Neural cell (in vitro differentiated cells): ENCODE results near the gene RASL11A. TPM values are rescaled to one million over a fixed set of nuclear protein-coding genes. Genes with fewer than 3 reads are reported as not detected.
"Not testable (repeated sequence)": the region's sequence is repeated elsewhere in the genome, so short reads cannot be mapped to it uniquely, and the experiment has no call there.

Experiments
- H2AFZ ChIP-seq: fragments of 200-600, 300-800 bp; sonication (generic), shearing (Covaris generic); 2 replicates; pipeline ENCODE4 v1.6.0; 2014; ENCODE audit warnings: low read depth, mild to moderate bottlenecking, antibody characterized with exemption, low read length, moderate library complexity
- H3F3A ChIP-seq: fragments of 200-600 bp; shearing (Covaris generic); 2 replicates; pipeline ENCODE4 v1.6.1; 2016; ENCODE audit warnings: mild to moderate bottlenecking, moderate library complexity, mixed read lengths, antibody characterized with exemption, low read length; ENCODE audit not compliant: insufficient read depth, poor library complexity, severe bottlenecking
- H3K27ac ChIP-seq: fragments of 200-600, 300-800 bp; sonication (generic), shearing (Covaris generic); 2 replicates; pipeline ENCODE4 v1.5.1; 2014; ENCODE audit warnings: mild to moderate bottlenecking, low read length, moderate library complexity
- H3K27me3 ChIP-seq: fragments of 300-800, 200-600 bp; sonication (generic), shearing (Covaris generic); 2 replicates; pipeline ENCODE4 v1.6.0; 2014; ENCODE audit warnings: mild to moderate bottlenecking, low read depth, low read length, moderate library complexity; ENCODE audit not compliant: insufficient read depth
- H3K36me3 ChIP-seq: fragments of 300-800, 200-600 bp; sonication (generic), shearing (Covaris generic); 2 replicates; pipeline ENCODE4 v1.5.1; 2014; ENCODE audit warnings: mild to moderate bottlenecking, antibody characterized with exemption, low read length, moderate library complexity; ENCODE audit not compliant: insufficient read depth
- H3K4me2 ChIP-seq: fragments of 300-800, 200-600 bp; sonication (generic), shearing (Covaris generic); 2 replicates; pipeline ENCODE4 v1.6.0; 2014; ENCODE audit warnings: mild to moderate bottlenecking, low read length
- H3K4me3 ChIP-seq: fragments of 300-800, 200-600 bp; sonication (generic), shearing (Covaris generic); 2 replicates; pipeline ENCODE4 v1.5.1; 2014; ENCODE audit warnings: mild to moderate bottlenecking, low read length, moderate library complexity
- H3K79me2 ChIP-seq: fragments of 200-600 bp; shearing (Covaris generic); replicated peaks from 2 replicates; pipeline ENCODE4 v1.6.0; 2014; ENCODE audit warnings: mild to moderate bottlenecking, low read length, moderate library complexity; ENCODE audit not compliant: insufficient read depth
- H3K9ac ChIP-seq: fragments of 300-800, 200-600 bp; sonication (generic), shearing (Covaris generic); 2 replicates; pipeline ENCODE4 v1.6.1; 2016; ENCODE audit warnings: mild to moderate bottlenecking, low read length, mixed read lengths
- H3K9me2 ChIP-seq: fragments of 200-600 bp; shearing (Covaris generic); 2 replicates; pipeline ENCODE4 v1.6.1; 2016; ENCODE audit warnings: mild to moderate bottlenecking, low read length, mixed read lengths; ENCODE audit not compliant: insufficient read depth
- H3K9me3 ChIP-seq: fragments of 200-600, 300-800 bp; sonication (generic), shearing (Covaris generic); 2 replicates; pipeline ENCODE4 v1.6.1; 2016; ENCODE audit warnings: mild to moderate bottlenecking, mixed run types, low read length, moderate library complexity, mixed read lengths
- H4K20me1 ChIP-seq: fragments of 200-600 bp; shearing (Covaris generic); 2 replicates; pipeline ENCODE4 v1.6.1; 2016; ENCODE audit warnings: mild to moderate bottlenecking, mixed run types; ENCODE audit not compliant: insufficient read depth
- EP300 ChIP-seq: fragments of 450-650 bp; conservative IDR thresholded peaks from 2 replicates; pipeline ENCODE4 v1.6.1; 2014; ENCODE audit warnings: antibody characterized with exemption, mild to moderate bottlenecking, moderate library complexity; ENCODE audit not compliant: poor library complexity, severe bottlenecking
- EZH2 ChIP-seq: fragments of 200-600, 300-800 bp; shearing (Covaris generic), sonication (generic); IDR thresholded peaks from 2 replicates; pipeline ENCODE4 v1.6.1; 2014; ENCODE audit warnings: antibody characterized with exemption, low read length, borderline replicate concordance, mild to moderate bottlenecking; ENCODE audit not compliant: insufficient read depth, poor library complexity, severe bottlenecking
- MXI1 ChIP-seq: fragments of 450-650 bp; conservative IDR thresholded peaks from 2 replicates; pipeline ENCODE4 v1.6.1; 2014; ENCODE audit warnings: antibody characterized with exemption, mild to moderate bottlenecking; ENCODE audit not compliant: poor library complexity, severe bottlenecking
- POLR2AphosphoS5 ChIP-seq: IDR thresholded peaks from 2 replicates; pipeline ENCODE4 v1.6.1; 2012
- RAD21 ChIP-seq: fragments of 450-650 bp; conservative IDR thresholded peaks from 2 replicates; pipeline ENCODE4 v1.6.1; 2014; ENCODE audit warnings: antibody characterized with exemption, mild to moderate bottlenecking, moderate library complexity
- SMC3 ChIP-seq: fragments of 450-650 bp; conservative IDR thresholded peaks from 2 replicates; pipeline ENCODE4 v1.6.1; 2014; ENCODE audit warnings: antibody characterized with exemption, mild to moderate bottlenecking, moderate library complexity; ENCODE audit not compliant: poor library complexity
- TAF1 ChIP-seq: IDR thresholded peaks from 2 replicates; pipeline ENCODE4 v1.6.1; 2012; ENCODE audit warnings: low read depth
- polyA plus RNA-seq: library from polyadenylated mRNA; depleted of rRNA; stranded (reverse); fragments of >200 nt; gene quantifications from 2 replicates; pipeline ENCODE4 v1.2.3, GENCODE V29; 2014
- TF ChIP-seq, protein P1 (sequence below): IDR thresholded peaks from 2 replicates; pipeline ENCODE4 v1.6.1; 2012; ENCODE audit warnings: borderline replicate concordance
- TF ChIP-seq, protein P2 (sequence below): fragments of 450-650 bp; IDR thresholded peaks from 2 replicates; pipeline ENCODE4 v1.5.1; 2014; ENCODE audit warnings: antibody characterized with exemption, mild to moderate bottlenecking, moderate library complexity; ENCODE audit not compliant: poor library complexity, severe bottlenecking

RASL11A gene
- polyA plus RNA-seq, 1 donor from 2014 or later: 1.7 TPM

DNA sequence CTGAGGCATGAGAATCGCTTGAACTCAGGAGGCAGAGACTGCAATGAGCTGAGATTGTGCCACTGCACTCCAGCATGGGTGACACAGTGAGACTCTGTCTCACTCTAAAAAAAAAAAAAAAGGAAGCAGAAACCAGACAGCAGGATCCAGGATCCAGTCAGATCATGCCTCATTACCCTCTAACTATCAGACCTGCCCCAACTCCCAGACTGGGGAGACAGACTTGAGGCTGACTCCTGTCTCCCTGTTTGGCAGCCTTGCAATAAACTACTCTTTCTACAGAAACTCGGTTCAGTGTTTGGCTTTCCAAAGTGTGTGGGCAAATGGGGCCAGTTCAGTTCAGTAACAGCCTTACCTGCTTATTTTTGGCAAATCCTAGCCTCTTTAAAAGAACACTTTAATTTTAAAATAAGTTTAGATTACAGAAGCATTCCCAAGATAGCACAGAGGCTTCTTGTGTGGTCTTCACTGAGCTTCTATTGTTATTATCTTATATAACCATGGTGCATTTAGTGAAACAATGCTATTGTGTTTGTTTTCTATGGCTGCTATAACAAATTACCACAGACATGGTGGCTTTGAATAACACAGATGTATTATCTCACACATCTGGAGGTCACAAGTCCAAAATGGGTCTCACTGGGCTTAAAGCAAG is 18.5 kb downstream of the RASL11A start:
- no peak overlapping the region for H3K9ac ChIP-seq
- no peak overlapping the region for H3K27ac ChIP-seq
- H3K4me3 ChIP-seq: no peak overlapping the region

DNA sequence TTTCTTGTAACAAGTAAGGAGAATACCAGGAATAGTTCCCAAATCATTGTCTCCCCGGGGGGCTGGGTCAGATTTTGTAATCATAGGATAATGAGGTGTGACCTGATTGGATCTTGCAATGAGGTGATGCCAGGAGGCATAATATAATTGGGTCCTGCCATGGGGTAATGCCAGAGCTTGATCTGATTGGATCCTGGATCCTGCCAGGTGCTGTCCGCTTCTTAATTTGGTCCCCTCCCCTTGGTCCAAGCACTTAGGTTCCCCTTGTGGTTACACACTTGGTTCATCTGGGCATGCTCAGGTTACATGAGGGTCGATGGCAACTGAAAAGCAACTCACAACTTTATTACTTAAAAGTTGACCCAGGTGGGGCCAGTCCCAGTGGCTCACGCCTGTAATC is 20.1 kb downstream of the RASL11A start:
- Histone ChIP-seq H3K27ac (no peak overlapping the region), H3K9me2 (no peaks in the 10 kb centered on the region), H4K20me1 (no peaks in the 10 kb centered on the region), H3K79me2 (no peaks in the 10 kb centered on the region), H3K9me3 (no peaks in the 10 kb centered on the region), H2AFZ (no peak overlapping the region), H3F3A (no peaks in the 10 kb centered on the region), H3K27me3 (no peaks in the 10 kb centered on the region), H3K9ac (no peak overlapping the region), H3K36me3 (no peaks in the 10 kb centered on the region), H3K4me2 (no peak overlapping the region), H3K4me3 (no peak overlapping the region)
- TF ChIP-seq SMC3 (no peak), MXI1 (no peak), POLR2AphosphoS5 (no peak), EZH2 (no peak), EP300 (no peak), TAF1 (no peak), RAD21 (no peak)
- TF ChIP-seq, protein P1, sequence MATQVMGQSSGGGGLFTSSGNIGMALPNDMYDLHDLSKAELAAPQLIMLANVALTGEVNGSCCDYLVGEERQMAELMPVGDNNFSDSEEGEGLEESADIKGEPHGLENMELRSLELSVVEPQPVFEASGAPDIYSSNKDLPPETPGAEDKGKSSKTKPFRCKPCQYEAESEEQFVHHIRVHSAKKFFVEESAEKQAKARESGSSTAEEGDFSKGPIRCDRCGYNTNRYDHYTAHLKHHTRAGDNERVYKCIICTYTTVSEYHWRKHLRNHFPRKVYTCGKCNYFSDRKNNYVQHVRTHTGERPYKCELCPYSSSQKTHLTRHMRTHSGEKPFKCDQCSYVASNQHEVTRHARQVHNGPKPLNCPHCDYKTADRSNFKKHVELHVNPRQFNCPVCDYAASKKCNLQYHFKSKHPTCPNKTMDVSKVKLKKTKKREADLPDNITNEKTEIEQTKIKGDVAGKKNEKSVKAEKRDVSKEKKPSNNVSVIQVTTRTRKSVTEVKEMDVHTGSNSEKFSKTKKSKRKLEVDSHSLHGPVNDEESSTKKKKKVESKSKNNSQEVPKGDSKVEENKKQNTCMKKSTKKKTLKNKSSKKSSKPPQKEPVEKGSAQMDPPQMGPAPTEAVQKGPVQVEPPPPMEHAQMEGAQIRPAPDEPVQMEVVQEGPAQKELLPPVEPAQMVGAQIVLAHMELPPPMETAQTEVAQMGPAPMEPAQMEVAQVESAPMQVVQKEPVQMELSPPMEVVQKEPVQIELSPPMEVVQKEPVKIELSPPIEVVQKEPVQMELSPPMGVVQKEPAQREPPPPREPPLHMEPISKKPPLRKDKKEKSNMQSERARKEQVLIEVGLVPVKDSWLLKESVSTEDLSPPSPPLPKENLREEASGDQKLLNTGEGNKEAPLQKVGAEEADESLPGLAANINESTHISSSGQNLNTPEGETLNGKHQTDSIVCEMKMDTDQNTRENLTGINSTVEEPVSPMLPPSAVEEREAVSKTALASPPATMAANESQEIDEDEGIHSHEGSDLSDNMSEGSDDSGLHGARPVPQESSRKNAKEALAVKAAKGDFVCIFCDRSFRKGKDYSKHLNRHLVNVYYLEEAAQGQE: no peak
- TF ChIP-seq, protein P2, sequence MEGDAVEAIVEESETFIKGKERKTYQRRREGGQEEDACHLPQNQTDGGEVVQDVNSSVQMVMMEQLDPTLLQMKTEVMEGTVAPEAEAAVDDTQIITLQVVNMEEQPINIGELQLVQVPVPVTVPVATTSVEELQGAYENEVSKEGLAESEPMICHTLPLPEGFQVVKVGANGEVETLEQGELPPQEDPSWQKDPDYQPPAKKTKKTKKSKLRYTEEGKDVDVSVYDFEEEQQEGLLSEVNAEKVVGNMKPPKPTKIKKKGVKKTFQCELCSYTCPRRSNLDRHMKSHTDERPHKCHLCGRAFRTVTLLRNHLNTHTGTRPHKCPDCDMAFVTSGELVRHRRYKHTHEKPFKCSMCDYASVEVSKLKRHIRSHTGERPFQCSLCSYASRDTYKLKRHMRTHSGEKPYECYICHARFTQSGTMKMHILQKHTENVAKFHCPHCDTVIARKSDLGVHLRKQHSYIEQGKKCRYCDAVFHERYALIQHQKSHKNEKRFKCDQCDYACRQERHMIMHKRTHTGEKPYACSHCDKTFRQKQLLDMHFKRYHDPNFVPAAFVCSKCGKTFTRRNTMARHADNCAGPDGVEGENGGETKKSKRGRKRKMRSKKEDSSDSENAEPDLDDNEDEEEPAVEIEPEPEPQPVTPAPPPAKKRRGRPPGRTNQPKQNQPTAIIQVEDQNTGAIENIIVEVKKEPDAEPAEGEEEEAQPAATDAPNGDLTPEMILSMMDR: no peak

More for the DNA sequence above, 18.5 kb downstream of the RASL11A start:
- no peak for TF ChIP-seq SMC3
- no peak for TF ChIP-seq TAF1
- TF ChIP-seq, protein P2: no peak
- TF ChIP-seq RAD21: no peak
- TF ChIP-seq POLR2AphosphoS5: no peak
- no peak for TF ChIP-seq EP300
- no peak for TF ChIP-seq MXI1
- TF ChIP-seq, protein P1: no peak
- Histone ChIP-seq H3K9me3 (no peaks in the 10 kb centered on the region), H3K9me2 (no peaks in the 10 kb centered on the region), H3F3A (no peaks in the 10 kb centered on the region), H3K4me2 (no peak overlapping the region), H3K79me2 (no peaks in the 10 kb centered on the region), H3K27me3 (no peaks in the 10 kb centered on the region), H2AFZ (no peak overlapping the region), H4K20me1 (no peaks in the 10 kb centered on the region), H3K36me3 (no peaks in the 10 kb centered on the region)

DNA sequence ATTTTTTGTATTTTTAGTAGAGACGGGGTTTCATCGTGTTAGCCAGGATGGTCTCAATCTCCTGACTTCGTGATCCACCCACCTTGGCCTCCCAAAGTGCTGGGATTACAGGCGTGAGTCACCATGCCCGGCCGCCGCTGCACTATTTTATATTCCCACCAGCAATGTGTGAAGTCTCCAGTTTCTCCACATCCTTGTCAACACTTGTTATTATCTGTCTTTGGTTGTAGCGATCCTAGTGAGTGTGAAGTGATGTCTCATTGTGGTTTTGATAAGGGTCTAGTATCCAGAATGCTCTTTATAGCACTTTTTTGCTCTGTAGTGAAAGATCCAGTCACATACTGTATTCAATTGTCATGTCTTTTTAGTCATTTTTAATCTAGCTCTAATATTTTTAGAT is 21.3 kb downstream of the RASL11A start:
- H3K79me2 ChIP-seq, H3K27ac ChIP-seq, H3K36me3 ChIP-seq, H2AFZ ChIP-seq, H4K20me1 ChIP-seq, H3K4me3 ChIP-seq, H3K27me3 ChIP-seq, H3K4me2 ChIP-seq, H3F3A ChIP-seq, H3K9me3 ChIP-seq, H3K9me2 ChIP-seq, H3K9ac ChIP-seq: not testable (repeated sequence)
